SK-N-SH (cell line): ENCODE results near the gene GPN1. TPM values are rescaled to one million over a fixed set of nuclear protein-coding genes. Genes with fewer than 3 reads are reported as not detected.
A peak's percentile ranks its signal among the peaks of the same experiment; 100 is the strongest.

ENCODE experiments used
- CTCF ChIA-PET: fragments of 300-600, 350-600 bp; formaldehyde crosslinking; extraction: SDS; loops from one replicate; lab custom pipeline; 2021; lab: Yijun Ruan, JAX
- POLR2A ChIA-PET: fragments of 350-600 bp; sonication (Branson Sonifier 250); formaldehyde crosslinking; extraction: SDS; loops from one replicate; lab custom pipeline; 2020; ENCODE audit warnings: antibody characterized with exemption, inconsistent platforms; lab: Yijun Ruan, JAX
- DNase-seq: peaks from one replicate; pipeline ENCODE4 v3.0.0; 2012
- H2AFZ ChIP-seq: fragments of 200-600 bp; sonication (generic); 2 replicates; pipeline ENCODE4 v1.8.1; 2016; ENCODE audit warnings: antibody characterized with exemption, mild to moderate bottlenecking, low read depth
- H3F3A ChIP-seq: fragments of 200-600 bp; sonication (generic); replicated peaks from 2 replicates; pipeline ENCODE3; 2016; ENCODE audit warnings: antibody characterized with exemption, mild to moderate bottlenecking; ENCODE audit not compliant: insufficient read depth
- H3K27ac ChIP-seq, 2 experiments: fragments of 200-500 bp in 1 of 2; fragments of 200-600 bp in 1 of 2; sonication (Bioruptor generic) in 1 of 2; sonication (generic), shearing (Covaris generic) in 1 of 2; 2 replicates each; pipeline versions ENCODE4 v1.5.1 to v1.6.1; 2014 to 2016; ENCODE audit warnings: low read depth in 2 of 2, inconsistent platforms in 1 of 2, low read length in 1 of 2, mild to moderate bottlenecking in 1 of 2, mixed read lengths in 1 of 2
- H3K27me3 ChIP-seq: fragments of 200-600 bp; sonication (generic), shearing (Covaris generic); 2 replicates; pipeline ENCODE4 v1.6.1; 2016; ENCODE audit warnings: mixed run types; ENCODE audit not compliant: insufficient read depth
- H3K36me3 ChIP-seq, 2 experiments: fragments of 200-500 bp in 1 of 2; fragments of 200-600 bp in 1 of 2; sonication (Bioruptor generic) in 1 of 2; sonication (generic) in 1 of 2; replicated peaks in 1 of 2; 2 replicates each; pipeline versions ENCODE3 to v1.5.1; 2014 to 2016; ENCODE audit warnings: low read length in 1 of 2, mild to moderate bottlenecking in 1 of 2; ENCODE audit not compliant: insufficient read depth in 2 of 2, control insufficient read depth in 1 of 2
- H3K4me1 ChIP-seq, 2 experiments: fragments of 200-500 bp in 1 of 2; fragments of 200-600 bp in 1 of 2; sonication (Bioruptor generic) in 1 of 2; sonication (generic), shearing (Covaris generic) in 1 of 2; 2 replicates each; pipeline versions ENCODE4 v1.5.1 to v1.6.1; 2014 to 2016; ENCODE audit warnings: low read depth in 1 of 2, low read length in 1 of 2, mixed run types in 1 of 2; ENCODE audit not compliant: insufficient read depth in 2 of 2, control insufficient read depth in 1 of 2
- H3K4me2 ChIP-seq: fragments of 200-600 bp; sonication (generic), shearing (Covaris generic); 2 replicates; pipeline ENCODE4 v1.6.1; 2017; ENCODE audit warnings: mixed run types
- H3K4me3 ChIP-seq, 2 experiments: fragments of 200-500 bp in 1 of 2; fragments of 200-600 bp in 1 of 2; sonication (Bioruptor generic) in 1 of 2; sonication (generic), shearing (Covaris generic) in 1 of 2; 2 replicates each; pipeline versions ENCODE4 v1.5.1 to v1.8.1; 2014 to 2016; ENCODE audit warnings: low read depth in 2 of 2, inconsistent platforms in 1 of 2, low read length in 1 of 2, mild to moderate bottlenecking in 1 of 2, mixed read lengths in 1 of 2, moderate library complexity in 1 of 2
- H3K79me2 ChIP-seq: fragments of 200-600 bp; sonication (generic); 2 replicates; pipeline ENCODE4 v1.8.1; 2017; ENCODE audit warnings: mild to moderate bottlenecking; ENCODE audit not compliant: insufficient read depth
- H3K9ac ChIP-seq: fragments of 200-600 bp; sonication (generic); 2 replicates; pipeline ENCODE4 v1.6.1; 2017; ENCODE audit warnings: mixed run types
- H3K9me2 ChIP-seq: fragments of 200-600 bp; sonication (generic); 2 replicates; pipeline ENCODE4 v1.6.1; 2017; ENCODE audit warnings: mixed run types
- H3K9me3 ChIP-seq: fragments of 200-600 bp; sonication (generic); 2 replicates; pipeline ENCODE4 v1.6.1; 2017; ENCODE audit warnings: mixed run types, mild to moderate bottlenecking, moderate library complexity
- H4K20me1 ChIP-seq: fragments of 200-600 bp; sonication (generic); 2 replicates; pipeline ENCODE4 v1.6.1; 2017; ENCODE audit warnings: mild to moderate bottlenecking, mixed run types; ENCODE audit not compliant: insufficient read depth
- CTCF ChIP-seq: fragments of 200-600 bp; sonication (generic); IDR thresholded peaks from 2 replicates; pipeline ENCODE4 v1.6.1; 2017; ENCODE audit warnings: antibody characterized with exemption, mild to moderate bottlenecking, moderate library complexity
- EP300 ChIP-seq, 2 experiments: IDR thresholded peaks; 2 replicates each; pipeline versions ENCODE4 v1.4.0 to v1.6.1; 2012; ENCODE audit warnings: borderline replicate concordance in 1 of 2, low read depth in 1 of 2, low read length in 1 of 2
- EZH2phosphoT487 ChIP-seq: fragments of 200-600 bp; sonication (generic); IDR thresholded peaks from 2 replicates; pipeline ENCODE4 v1.6.1; 2017; ENCODE audit warnings: low read depth, mixed run types, mild to moderate bottlenecking, antibody characterized with exemption, moderate library complexity, borderline replicate concordance
- FOSL2 ChIP-seq: IDR thresholded peaks from 2 replicates; pipeline ENCODE4 v1.4.0; 2012; ENCODE audit warnings: low read depth, mild to moderate bottlenecking, moderate library complexity, borderline replicate concordance
- FOXJ3 ChIP-seq: sonication (generic); formaldehyde crosslinking; IDR thresholded peaks from 2 replicates; pipeline ENCODE4 v1.5.1; 2020; ENCODE audit warnings: mild to moderate bottlenecking, missing genetic modification reagents
- FOXM1 ChIP-seq: IDR thresholded peaks from 2 replicates; pipeline ENCODE4 v1.4.0; 2012; ENCODE audit warnings: low read depth, mild to moderate bottlenecking
- IRF3 ChIP-seq: fragments of 150-350 bp; IDR thresholded peaks from 2 replicates; pipeline ENCODE4 v1.6.1; 2016; ENCODE audit warnings: mild to moderate bottlenecking, low read depth, low read length
- JUND ChIP-seq: IDR thresholded peaks from 2 replicates; pipeline ENCODE4 v1.4.0; 2012
- MAX ChIP-seq: IDR thresholded peaks from 2 replicates; pipeline ENCODE4 v1.4.0; 2012; ENCODE audit warnings: low read depth
- MXI1 ChIP-seq: IDR thresholded peaks from 2 replicates; pipeline ENCODE4 v1.6.1; 2012; ENCODE audit warnings: mild to moderate bottlenecking, low read depth, low read length, improper control_type of control experiment
- NFIC ChIP-seq: IDR thresholded peaks from 2 replicates; pipeline ENCODE4 v1.4.0; 2012; ENCODE audit warnings: borderline replicate concordance
- PBX3 ChIP-seq: IDR thresholded peaks from 2 replicates; pipeline ENCODE4; 2012
- POLR2AphosphoS5 ChIP-seq: IDR thresholded peaks from 2 replicates; pipeline ENCODE4 v1.6.1; 2012; ENCODE audit warnings: low read depth, low read length
- RAD21 ChIP-seq: IDR thresholded peaks from 2 replicates; pipeline ENCODE4 v1.6.1; 2012; ENCODE audit warnings: mild to moderate bottlenecking, low read length
- RCOR1 ChIP-seq: fragments of 150-350 bp; IDR thresholded peaks from 2 replicates; pipeline ENCODE4 v1.6.1; 2017; ENCODE audit warnings: antibody characterized with exemption, low read length
- RXRA ChIP-seq: IDR thresholded peaks from 2 replicates; pipeline ENCODE4 v1.4.0; 2012; ENCODE audit warnings: low read depth, mild to moderate bottlenecking, borderline replicate concordance
- SIN3A ChIP-seq: IDR thresholded peaks from 2 replicates; pipeline ENCODE4 v1.6.1; 2012; ENCODE audit warnings: low read depth, mild to moderate bottlenecking, low read length, moderate library complexity, borderline replicate concordance
- SMC3 ChIP-seq: IDR thresholded peaks from 2 replicates; pipeline ENCODE4 v1.6.1; 2012; ENCODE audit warnings: low read depth, low read length, improper control_type of control experiment
- TAF1 ChIP-seq: IDR thresholded peaks from 2 replicates; pipeline ENCODE4 v1.6.1; 2012; ENCODE audit warnings: low read depth, mild to moderate bottlenecking, low read length, moderate library complexity, borderline replicate concordance
- TCF12 ChIP-seq: IDR thresholded peaks from 2 replicates; pipeline ENCODE4 v1.4.0; 2012
- TEAD4 ChIP-seq: IDR thresholded peaks from 2 replicates; pipeline ENCODE4 v1.4.0; 2012; ENCODE audit warnings: mild to moderate bottlenecking, borderline replicate concordance; ENCODE audit not compliant: insufficient read depth
- USF1 ChIP-seq: IDR thresholded peaks from 2 replicates; pipeline ENCODE4 v1.4.0; 2012; ENCODE audit warnings: low read depth, borderline replicate concordance
- WGBS: methylation state at CpG from one replicate; pipeline ENCODE4 v1.1.6; 2017; ENCODE audit warnings: low lambda C conversion rate; 5-methylcytosine and 5-hydroxymethylcytosine counted together
- polyA plus RNA-seq, 3 experiments: library from polyadenylated mRNA; depleted of rRNA; stranded (reverse); fragments of >200 nt; gene quantifications; 2 replicates each; pipeline ENCODE4 v1.2.3, GENCODE V29; 2012

The GPN1 gene
- polyA plus RNA-seq, 1 of the 3 experiments (the other 2 are of a cell fraction) = 74.0 TPM

GRCh38 chr2:27636766-27637165, 7.9 kb downstream of the GPN1 start:
- Histone ChIP-seq H3K9me2 (no peaks in the 10 kb centered on the region), H3K9ac (no peak overlapping the region), H3K4me1 (no peaks in the 10 kb centered on the region; a peak in 1 of 4 replicates), H3K27me3 (no peaks in the 10 kb centered on the region), H3K36me3 (peaks cover 85 to 92% of the 10 kb centered on the region in 2 experiments), H4K20me1 (no peaks in the 10 kb centered on the region), H3K4me3 (no peak overlapping the region), H3K9me3 (no peaks in the 10 kb centered on the region), H3F3A (peaks cover 45% of the 10 kb centered on the region), H3K79me2 (peaks cover 17% of the 10 kb centered on the region; the same call in 1 of the 2 replicates), H2AFZ (no peak overlapping the region), H3K27ac (peak overlapping the region in 1 of 2 experiments; percentile 56; a peak in 1 of 4 replicates), H3K4me2 (no peak overlapping the region)
- WGBS = 88% methylated on average over 5 of the region's 5 CpGs
- TF ChIP-seq FOSL2 = peak; percentile 45; the same call in 1 of the 2 replicates
- TF ChIP-seq TEAD4 = no peak
- TF ChIP-seq JUND = peak; percentile 33; the same call in 1 of the 2 replicates
- peak; percentile 10; the same call in 1 of the 2 replicates for TF ChIP-seq TCF12
- no peak for DNase-seq
- CTCF ChIA-PET = interaction anchor here (1.2 kb wide), 1 partner anchor 16 kb away, joined by 3 read pairs; no protein-coding TSS in a partner anchor
- POLR2A ChIA-PET = no interaction called here

GRCh38 chr2:27638037-27638637, 9.3 kb downstream of the GPN1 start:
- peak overlapping the region; percentile 15; the same call in 1 of the 2 replicates for H3K9ac ChIP-seq
- POLR2A ChIA-PET = no interaction called here
- H4K20me1 ChIP-seq = no peaks in the 10 kb centered on the region
- CTCF ChIA-PET = interaction anchor here (0.7 to 2.5 kb wide), 3 partner anchors 17 to 45 kb away, joined by 3 to 11 read pairs (median 4); no protein-coding TSS in a partner anchor
- peaks cover 12% of the 10 kb centered on the region; the same call in 1 of the 2 replicates for H3K79me2 ChIP-seq
- H3K36me3 ChIP-seq = peaks cover 81% of the 10 kb centered on the region in 2 experiments
- peak overlapping the region in 1 of 2 experiments; percentile 56; a peak in 2 of 4 replicates for H3K27ac ChIP-seq
- H3K9me2 ChIP-seq = no peaks in the 10 kb centered on the region
- WGBS = 56% methylated on average over 3 of the region's 3 CpGs
- DNase-seq = no peak
- no peaks in the 10 kb centered on the region; a peak in 1 of 4 replicates for H3K4me1 ChIP-seq
- H3K27me3 ChIP-seq = no peaks in the 10 kb centered on the region
- no peak overlapping the region for H2AFZ ChIP-seq
- H3K9me3 ChIP-seq = no peaks in the 10 kb centered on the region
- no peak overlapping the region for H3K4me2 ChIP-seq
- no peak overlapping the region for H3K4me3 ChIP-seq
- peaks cover 50% of the 10 kb centered on the region for H3F3A ChIP-seq
- TF ChIP-seq FOXJ3 (CRISPR knock-in tag) (no peak), EP300 (IDR thresholded peaks at IDR 0.05; ENCODE audit: borderline replicate concordance in 1 of 2, low read depth in 1 of 2, low read length in 1 of 2) (0 out of 4 replicates have a peak, but pooled peaks of 1 of the 2 experiments have one; percentile 25), RXRA (no peak), RAD21 (no peak), FOSL2 (peak; percentile 68; the same call in 1 of the 2 replicates), TEAD4 (no peak), TAF1 (no peak), JUND (peak; percentile 64; the same call in 1 of the 2 replicates), EZH2phosphoT487 (no peak), FOXM1 (no peak), IRF3 (no peak), USF1 (no peak), SIN3A (no peak), RCOR1 (no peak), SMC3 (no peak), POLR2AphosphoS5 (no peak; the same call in 1 of the 2 replicates), PBX3 (peak; percentile 51), MAX (no peak), MXI1 (no peak), CTCF (no peak), NFIC (0 out of 2 replicates have a peak, but pooled peaks have one; percentile 14), TCF12 (peak; percentile 73)
